ENCODE measurements around the gene IGF2.

- TF ChIP-seq, protein P1, sequence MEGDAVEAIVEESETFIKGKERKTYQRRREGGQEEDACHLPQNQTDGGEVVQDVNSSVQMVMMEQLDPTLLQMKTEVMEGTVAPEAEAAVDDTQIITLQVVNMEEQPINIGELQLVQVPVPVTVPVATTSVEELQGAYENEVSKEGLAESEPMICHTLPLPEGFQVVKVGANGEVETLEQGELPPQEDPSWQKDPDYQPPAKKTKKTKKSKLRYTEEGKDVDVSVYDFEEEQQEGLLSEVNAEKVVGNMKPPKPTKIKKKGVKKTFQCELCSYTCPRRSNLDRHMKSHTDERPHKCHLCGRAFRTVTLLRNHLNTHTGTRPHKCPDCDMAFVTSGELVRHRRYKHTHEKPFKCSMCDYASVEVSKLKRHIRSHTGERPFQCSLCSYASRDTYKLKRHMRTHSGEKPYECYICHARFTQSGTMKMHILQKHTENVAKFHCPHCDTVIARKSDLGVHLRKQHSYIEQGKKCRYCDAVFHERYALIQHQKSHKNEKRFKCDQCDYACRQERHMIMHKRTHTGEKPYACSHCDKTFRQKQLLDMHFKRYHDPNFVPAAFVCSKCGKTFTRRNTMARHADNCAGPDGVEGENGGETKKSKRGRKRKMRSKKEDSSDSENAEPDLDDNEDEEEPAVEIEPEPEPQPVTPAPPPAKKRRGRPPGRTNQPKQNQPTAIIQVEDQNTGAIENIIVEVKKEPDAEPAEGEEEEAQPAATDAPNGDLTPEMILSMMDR (IDR thresholded peaks at IDR 0.05), result no peak
- no peak for TF ChIP-seq POLR2A (IDR thresholded peaks at IDR 0.05)
These were observed 36.9 kb downstream of the IGF2 start for GRCh38 chr11:2102132-2102882.
